Measurements from ENCODE around the gene EIF2D.
A peak's percentile ranks its signal among the peaks of the same experiment; 100 is the strongest.

The EIF2D gene

DNA sequence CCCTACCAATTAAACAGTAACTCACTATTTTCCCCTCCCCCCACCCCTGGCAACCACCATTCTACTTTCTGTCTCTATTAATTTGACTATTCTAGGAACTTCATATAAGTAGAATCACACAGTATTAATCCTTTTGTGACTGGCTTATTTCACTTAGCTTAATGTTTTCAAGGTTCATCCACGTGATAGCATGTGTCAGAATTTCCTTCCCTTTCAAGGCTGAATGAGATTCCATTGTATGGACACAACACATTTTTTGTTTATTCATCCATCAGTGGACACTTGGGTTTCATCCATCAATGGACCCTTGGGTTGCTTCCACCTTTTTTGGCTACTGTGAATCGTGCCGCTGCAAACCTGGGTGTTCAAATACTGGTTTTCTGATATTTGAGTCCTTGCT lies 41.7 kb downstream of the EIF2D start:
- no peak for DNase-seq (ENCODE audit: low read depth in 2 of 2)

DNA sequence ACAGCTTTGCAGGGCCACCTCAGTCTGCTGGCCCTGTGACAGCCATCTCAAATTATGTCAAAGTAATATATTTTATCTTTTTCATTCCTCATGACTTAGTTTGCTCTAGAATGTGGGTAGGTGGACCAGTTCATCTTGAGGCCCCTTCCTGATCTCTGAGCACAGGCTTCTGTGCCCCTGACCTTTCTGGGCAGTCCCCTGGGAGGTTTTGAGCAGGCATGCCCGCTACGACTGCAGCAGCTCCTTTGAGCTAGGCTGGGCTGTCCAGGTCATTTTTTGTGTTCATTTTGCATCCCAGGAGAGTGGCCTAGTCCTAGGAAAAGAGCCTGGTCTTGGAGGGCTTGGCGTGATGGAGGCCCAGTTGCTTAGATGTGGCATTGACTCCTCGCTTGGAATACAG lies 42.7 kb downstream of the EIF2D start:
- no peak for DNase-seq (ENCODE audit: low read depth in 2 of 2)

DNA sequence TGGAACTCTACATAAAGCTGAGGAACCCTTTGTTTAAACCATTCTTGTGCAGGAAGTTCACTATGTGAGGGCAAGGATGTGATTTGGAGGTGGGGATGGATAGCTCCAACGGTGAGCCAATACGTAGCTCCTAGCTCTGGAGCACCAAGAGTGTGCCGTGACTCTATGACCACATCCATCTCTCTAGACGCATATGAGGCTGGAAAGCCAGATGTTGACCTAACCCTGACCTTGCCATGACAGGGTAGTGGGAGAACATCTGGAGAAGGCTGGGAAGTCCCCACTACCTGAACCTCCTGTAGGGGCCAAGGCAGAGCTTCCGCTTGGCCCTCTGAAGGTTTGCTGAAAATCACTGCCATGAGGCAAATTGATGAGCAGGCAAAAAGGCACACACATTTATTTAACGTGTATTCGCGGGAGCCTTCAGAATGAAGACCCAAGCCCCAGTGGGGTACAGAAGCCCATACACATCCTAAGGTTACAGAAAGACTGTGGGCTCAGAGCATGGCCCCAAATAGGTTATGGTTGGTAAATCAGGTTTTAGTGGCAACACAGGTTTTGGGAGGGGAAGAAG lies 43.4 kb downstream of the EIF2D start:
- DNase-seq (ENCODE audit: low read depth in 2 of 2), result no peak

DNA sequence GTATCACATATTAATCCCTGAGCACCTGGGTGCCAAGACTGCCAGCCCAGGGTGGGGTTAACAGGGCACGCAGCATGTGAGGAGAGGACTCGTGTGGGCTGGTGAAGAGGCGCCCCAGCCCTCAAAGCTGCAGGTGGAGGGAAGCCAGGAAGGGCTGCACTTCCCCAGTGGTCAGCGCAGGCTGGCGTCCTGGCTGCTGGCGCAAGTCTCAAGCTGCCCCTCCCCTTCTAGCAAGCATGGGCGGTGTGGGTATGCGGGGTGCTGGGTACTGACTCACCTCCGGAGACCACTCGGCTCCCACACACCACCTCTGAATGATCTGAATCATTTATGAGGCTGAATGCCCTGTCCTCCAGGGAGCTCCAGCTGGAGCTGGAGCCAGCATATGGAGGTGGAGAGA lies 44.0 kb downstream of the EIF2D start:
- peak in 1 of 2 donors; percentile 49 for DNase-seq (ENCODE audit: low read depth in 2 of 2)

DNA sequence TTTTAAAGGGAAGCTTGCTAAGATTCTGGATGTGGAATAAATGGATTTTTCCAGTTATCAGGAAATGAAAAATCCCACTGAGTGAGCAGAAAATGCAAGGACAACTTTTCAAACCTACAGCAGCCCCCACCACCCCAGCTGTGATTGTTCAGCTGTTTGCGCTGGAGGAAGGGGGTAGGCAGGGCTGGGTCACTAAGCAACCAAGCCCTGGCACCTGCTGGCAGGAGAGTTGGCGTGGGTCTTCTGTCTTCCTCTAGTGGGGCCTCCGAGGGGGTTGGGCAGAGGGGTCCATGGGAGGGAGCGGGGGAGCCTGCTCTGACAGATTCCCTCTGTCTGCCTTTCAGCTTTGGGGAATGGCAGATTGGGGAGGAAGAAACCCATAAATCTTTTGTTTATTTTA lies 45.3 kb downstream of the EIF2D start:
- DNase-seq (ENCODE audit: low read depth in 2 of 2), result no peak

DNA sequence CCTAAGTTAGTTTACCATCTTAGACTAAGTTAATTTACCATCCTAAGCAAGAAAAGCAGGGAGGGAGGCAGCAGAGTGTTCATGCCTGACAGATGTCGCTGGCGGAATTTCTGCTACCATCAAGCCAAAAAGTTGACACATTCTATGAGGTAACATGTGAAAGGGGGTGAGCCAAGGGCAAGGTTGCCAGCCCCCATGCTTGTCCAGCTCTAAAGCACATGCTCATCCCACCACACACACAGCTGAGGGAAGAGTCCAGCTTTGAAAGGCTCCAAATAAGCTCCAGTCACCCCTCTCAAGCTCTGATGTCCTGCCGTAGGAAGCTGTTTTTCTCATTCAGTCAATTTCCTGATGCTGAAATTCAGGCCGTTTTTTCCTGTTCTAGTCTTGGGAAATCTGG lies 46.3 kb downstream of the EIF2D start:
- DNase-seq (ENCODE audit: low read depth in 2 of 2), result no peak

DNA sequence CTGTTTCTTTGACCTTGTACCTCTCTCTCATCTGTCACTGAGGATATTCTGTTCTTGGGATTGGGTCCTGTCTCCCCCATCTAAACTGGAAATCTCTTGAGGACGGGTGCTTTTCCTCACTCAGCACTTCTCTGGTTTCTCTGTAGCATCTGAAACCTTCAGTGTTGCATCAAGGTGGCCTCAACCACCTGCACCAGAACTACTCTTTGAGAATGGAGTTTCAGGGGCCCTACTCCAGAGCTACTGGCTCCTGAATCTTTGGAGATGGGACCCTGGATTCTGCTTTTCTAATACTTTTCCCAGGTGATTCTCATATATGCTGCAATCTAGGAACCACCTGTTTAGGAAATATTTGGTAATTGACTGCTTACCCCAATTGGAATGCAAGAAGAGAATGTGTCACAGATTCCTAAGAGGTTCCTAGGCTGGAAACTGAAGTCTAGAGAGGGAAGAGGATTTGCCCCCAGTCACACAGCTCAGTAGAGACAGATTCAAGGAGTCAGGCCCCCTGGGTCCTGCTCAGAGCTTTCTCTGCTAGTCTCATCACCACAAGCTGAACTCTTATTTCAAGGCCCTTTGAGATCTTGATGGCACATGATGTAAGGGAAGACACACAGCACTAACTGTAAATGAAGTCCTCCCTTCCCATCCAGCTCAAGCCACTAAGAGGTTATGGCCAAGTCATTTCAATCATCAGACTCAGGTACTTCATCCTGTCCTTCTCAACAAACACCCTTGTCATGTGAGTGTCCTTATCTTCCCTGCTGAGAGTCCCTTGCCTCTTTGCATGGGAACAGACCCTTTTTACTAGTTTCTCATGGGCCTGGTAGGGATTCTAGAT lies 48.7 kb downstream of the EIF2D start:
- no peak for DNase-seq (ENCODE audit: low read depth in 2 of 2)

DNA sequence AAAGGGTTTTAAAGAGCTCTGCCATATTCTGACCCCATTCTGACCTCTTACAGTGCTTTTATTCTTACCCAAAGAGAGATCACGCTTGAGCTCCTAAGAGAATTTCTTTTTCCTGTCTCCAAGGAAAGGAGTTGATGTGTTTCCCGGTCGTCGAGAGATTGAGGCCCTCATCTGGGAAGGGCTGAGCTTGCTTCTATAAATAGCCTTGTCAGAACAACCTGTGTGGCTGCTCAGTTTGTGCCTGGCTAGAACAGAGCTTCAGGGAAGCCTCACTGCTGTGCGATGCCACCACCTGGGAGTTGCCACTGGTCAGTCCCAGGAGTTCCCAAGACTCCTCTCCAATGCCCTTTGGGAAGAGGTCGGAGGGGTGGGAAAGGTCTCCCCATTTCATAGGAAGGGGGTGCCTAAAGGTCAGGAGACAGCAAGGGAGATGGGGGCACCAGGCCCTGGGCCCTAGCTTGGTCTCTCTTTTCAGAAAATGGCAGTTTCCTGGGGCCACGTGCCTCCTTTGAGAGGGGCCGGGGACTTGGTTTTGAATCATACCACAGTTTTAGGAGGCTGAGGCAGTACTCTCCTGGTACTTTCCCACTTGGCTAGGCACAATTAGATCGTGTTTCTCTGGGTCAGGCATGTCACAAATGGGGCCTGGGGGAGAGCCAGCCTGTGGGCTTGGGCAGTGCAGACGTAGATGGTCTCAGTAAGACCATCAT lies 52.1 kb downstream of the EIF2D start:
- no peak for DNase-seq (ENCODE audit: low read depth in 2 of 2)

DNA sequence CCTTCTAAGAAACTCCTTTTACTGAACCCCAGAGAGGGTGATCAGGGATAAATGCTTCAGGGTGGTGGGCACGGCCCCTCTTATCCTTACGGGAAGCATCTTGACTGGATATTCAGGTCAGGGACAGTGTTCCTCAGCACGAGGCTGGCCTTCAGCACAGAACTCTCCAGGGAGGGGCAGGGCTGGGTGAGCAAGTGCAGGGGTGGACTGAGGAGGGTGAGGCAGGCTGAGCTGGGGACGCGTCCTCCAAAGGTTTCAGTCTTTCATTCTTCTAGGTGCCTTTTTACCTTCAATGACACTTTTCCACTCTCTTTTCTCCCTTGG lies 52.6 kb downstream of the EIF2D start:
- no peak for DNase-seq (ENCODE audit: low read depth in 2 of 2)

DNA sequence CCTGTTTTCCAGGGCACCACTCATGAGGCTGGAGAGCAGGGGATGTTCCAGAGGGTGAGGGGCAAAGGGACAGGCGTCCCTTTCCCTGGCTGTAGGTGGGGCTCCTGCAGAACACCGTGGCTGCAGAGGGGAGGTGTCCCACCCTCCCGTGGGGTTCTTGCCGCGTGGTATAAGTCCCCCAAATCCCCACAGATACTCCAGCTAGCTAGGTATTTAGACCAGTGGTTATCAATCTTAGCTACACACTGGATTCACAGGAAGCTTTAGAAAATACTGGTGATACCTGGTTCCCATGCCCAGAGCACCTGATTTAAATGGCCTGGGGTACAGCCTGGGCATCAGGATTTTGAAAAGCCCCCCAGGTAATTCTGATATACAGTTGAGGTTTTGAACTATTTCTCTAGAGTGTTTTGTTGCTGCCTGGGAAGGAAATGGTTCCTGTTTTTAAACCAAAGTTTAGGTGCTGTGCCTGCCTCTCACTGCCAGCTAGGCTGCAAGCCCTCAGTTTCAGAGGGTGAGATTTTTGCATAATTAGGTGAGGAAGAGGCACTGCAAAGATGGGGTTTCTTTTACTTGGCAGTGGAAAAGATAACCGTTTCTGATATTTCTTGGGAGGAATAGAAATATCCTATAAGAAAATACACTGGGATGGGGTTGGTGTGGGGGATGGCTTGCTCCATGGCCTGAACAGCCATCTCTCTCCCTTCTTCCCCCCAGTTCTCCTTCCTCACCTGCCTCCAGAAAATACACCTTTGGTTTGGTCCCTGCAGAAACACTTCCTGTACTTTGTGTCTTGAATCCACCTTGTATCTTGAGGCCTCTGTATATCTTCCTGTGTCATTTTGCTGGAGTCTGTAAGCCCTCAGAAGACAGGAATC lies 53.2 kb downstream of the EIF2D start:
- DNase-seq (ENCODE audit: low read depth in 2 of 2), result no peak

DNA sequence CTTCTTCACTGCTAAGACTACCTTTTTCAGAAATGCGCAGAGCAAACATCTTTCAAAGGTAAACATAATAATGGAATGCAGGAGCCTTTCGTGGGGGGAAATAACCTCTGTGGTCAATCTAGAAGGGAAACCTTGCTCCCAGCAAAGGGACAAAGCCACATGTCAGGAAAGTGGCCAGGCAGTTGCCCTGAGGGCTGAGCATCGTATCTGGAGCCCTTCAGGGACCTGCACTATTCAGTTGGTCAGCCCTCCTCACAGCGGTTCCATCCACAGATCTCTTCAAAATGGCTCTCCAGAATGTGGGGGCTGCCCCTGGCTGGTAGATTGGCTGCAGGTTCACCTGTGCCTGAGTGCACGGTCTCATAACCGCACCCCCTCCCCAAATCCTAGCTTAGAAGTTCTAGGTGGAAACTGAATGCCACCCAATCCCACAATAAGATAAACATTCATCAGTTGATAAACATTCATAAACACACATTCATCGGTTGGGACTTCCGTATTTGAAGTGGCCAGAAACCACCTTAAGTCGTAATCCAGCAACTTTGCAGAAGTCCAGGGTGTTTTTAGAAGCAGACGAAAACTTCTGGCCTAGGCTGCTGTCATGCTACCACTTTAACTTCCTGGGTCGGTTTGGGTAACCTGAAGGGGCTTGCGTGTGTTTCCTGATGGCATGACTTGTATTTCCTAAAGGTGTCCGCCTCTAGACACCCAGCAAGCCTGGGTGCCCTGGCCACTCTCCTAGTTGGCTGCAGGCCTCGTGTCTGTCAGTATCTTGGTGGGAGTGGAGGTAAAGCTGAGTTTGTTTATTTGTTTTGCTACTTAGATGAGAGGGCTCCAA lies 54.4 kb downstream of the EIF2D start:
- DNase-seq (ENCODE audit: low read depth in 2 of 2), result no peak

DNA sequence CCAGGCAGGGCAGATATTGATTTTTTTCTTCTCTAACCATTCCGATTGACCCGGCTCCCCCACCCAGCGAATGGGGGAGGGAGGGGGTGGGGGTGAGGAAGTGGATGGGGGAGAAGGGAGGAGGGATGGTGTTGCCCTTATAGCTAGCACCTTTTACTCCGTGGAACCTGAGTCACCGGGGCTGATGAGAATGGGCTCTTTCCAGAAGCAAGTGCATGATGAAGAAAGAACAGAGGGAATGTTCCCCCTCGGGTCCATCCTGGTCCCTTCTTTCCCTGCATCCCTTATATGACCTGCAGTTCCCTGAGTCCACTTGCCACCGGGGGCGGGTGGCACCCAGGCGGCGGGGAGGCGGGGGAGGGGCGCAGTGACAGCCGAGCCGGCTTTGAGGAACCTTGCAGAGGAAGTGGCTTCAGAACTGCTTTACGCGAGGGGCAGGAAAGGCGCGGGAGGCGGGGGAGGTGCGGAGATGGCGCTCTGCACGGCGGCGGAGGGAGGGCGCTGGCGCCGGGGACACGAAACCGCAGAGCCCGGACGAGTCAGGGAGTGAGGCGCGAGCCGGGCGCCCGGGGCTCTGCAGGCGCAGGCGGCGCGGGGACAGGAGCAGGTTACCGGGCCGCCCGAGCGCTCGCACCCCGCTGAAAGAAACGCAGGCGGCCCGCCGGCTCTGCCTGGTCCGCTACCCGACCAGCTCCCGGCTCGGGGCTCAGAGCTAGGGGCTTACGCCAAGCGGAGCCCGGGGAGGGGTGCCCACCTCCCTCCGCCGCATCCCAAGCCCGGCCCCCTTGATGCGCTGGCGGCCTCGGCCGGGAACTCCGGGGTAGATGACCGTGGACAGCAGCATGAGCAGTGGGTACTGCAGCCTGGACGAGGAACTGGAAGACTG lies 55.3 kb downstream of the EIF2D start:
- DNase-seq (ENCODE audit: low read depth in 2 of 2), result peak; percentile 83 to 91

DNA sequence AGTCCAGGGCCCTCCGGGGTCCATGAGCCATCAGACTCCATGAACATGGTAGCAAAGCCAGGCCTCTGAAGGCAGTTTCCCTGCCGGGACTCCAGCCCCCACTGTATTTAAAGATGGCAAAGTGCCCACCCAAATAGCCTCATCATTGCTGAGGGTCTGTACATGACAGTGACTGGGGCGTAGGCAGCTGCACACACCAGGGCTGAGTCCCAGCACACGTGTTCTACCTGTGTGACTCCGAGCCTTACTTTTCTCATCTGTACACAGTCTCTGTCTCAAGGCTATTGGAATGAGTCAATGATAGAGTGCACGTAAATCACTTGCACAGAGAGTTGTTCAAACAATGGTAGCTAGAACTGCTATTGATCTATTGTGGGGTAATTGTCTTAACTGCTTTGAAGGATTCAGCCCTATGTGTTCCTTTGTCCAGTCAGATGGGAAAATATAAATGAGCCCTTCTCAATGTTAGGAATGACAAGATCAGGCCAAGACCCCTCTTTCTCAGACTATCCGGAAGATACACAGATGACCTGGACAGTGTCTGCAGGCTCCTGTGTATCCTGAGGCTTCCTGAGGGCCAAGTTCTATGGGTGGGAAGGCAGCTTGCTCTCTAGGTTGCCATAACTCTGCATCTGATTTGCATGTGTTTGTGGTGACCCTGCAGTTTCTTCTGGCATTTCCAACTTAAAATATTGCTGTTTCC lies 56.1 kb downstream of the EIF2D start:
- DNase-seq (ENCODE audit: low read depth in 2 of 2), result no peak

DNA sequence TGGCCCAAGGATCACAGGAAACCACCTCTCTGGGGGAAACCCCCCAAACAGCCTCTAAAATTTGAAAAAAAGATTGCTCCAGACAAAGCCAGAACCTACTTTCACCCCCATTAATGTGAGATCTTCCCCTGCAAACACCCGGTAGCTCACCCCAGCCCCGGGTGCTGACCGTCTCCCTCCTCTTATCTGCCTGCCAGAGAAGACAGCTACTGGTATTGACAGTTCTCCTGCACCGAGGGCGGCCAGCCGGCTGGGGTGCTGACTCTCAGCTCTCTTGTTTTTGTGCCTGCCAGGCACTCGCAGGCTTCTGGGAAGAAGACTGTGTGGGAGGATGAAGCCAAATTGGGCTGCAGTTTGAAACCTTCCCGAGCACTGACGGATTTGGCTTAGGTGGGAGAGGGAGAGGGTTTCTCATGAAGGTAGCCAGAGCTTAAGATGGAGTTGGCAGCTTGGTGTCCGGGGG lies 56.8 kb downstream of the EIF2D start:
- no peak for DNase-seq (ENCODE audit: low read depth in 2 of 2)

DNA sequence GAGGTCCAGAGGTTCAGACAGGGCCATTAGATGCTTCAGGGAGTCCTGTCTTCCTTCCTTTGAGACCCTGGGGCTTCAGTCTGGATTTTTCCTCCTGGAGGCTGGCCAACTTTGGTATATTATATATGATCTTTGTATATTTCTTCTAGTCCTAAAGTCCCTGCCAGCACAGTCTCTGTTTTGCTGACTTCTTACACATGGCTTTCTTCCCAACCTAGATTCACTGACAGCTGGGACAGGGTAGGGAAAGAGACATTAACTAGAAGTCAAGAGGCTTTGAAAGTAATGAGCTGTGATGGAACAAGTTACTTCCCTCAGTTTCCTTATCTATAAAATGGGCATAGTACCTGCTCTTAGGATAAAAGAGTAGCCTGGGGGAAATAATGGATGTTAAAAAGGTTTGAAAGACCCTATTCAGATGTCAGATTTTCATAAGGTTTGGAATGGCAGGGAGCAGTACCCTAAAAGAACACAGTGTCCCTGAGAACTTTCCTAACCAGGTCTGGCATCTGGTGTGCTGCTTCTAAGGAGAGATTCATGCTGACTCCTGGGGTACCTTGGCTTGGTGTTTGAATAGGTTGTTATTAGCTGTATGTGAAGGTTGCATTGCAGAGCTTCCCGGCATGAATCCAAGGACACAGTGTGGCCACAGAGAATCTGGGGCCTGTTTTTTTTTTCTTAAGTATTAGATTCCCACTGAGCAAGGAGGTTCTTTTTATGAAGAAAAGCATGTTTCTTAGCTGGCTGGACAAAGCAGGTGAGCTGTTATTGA lies 57.4 kb downstream of the EIF2D start:
- no peak for DNase-seq (ENCODE audit: low read depth in 2 of 2)

DNA sequence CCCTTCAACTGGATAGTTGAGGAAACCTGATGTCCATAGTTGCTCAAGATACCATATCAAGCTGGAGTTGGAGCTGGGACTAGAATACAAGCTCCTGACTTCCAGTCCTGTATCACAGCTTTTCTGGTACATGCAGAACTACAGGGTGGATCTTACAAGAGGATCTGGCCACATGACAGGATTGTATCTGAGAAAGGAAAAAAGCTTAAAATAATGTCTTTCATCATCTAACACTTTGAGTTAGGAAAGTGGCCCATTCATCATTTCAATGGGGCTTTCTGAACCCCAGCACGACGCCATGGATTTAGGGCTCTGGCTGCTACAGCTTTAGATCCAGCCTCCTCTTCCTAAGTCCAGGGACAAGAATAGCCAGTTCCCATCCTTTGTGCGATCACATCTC lies 58.1 kb downstream of the EIF2D start:
- no peak for DNase-seq (ENCODE audit: low read depth in 2 of 2)

DNA sequence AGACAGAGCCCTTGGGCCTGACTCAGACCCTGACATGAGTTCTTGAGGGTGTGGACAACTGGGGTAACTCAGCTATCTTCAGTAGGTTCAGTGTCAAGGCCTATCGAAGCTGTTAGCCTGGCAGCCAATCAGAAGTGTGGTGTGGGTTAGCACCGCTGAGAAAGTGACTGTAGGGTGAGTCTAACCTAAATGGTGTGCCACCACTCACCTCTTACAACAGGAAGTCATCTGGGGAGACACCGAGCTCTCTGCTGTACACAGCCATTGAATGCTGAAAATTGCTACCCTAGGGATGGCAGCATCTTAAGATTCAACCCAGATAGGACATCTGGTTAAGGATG lies 60.3 kb downstream of the EIF2D start:
- DNase-seq (ENCODE audit: low read depth in 2 of 2), result peak; percentile 67 to 74

DNA sequence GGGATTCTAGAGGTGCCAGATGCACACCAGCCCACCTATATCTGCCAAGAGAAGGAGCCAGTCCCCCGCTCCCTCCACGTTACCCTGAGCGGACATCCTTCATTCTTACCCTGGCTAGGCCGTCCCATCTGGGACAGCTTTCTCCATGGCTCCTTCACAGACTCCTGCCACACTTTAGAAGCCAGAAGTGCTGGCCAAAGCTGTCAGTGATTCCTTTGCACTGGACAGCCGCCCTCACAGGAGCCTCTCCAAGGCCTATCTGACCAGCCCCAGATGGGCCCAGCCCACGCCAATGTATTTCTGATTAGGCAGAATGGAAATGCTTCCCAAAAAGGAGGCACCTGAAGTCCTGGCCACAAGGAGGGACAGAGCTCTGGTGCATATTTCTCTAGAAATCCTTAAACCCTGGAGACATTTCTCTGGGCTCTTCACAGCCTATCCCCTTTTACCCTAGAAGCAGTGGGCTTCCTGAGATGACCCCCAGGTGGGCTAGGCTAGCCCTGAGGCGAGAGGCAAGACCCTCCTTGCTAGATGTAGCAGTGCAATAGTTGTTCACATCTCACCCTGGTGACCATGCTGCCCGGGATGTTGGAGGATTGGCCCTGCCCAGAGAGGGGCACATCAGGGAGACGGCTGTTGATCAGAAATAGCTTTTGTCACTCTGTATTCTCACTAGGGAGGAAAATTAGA lies 60.8 kb downstream of the EIF2D start:
- DNase-seq (ENCODE audit: low read depth in 2 of 2), result no peak

All from stimulated activated CD8-positive, alpha-beta memory T cell treated with anti-CD3 and anti-CD28 coated beads, Interleukin-7, amount 100 ng/mL, for 4 hours (primary cell).